Adrenal gland (tissue), 5 donors: ENCODE data around the gene SLC8B1.

Experiments
- CTCF ChIP-seq, 6 experiments: fragments of 450-650 bp in 4 of 6; fragments of 200-600 bp in 2 of 6; sonication (generic) in 1 of 6; IDR thresholded peaks; 1 replicate in 5 of 6; 2 replicates in 1 of 6; pipeline versions ENCODE4 v1.5.1 to v1.8.0; 2016 to 2021; ENCODE audit warnings: antibody characterized with exemption in 6 of 6, mild to moderate bottlenecking in 2 of 6, moderate library complexity in 1 of 6
- POLR2A ChIP-seq, 2 donors: fragments of 450-650 bp; IDR thresholded peaks; one replicate each; pipeline ENCODE4 v1.6.1; 2017; ENCODE audit warnings: antibody characterized with exemption in 2 of 2, mild to moderate bottlenecking in 2 of 2, moderate library complexity in 1 of 2
- donor health status: DM: no; HTN: no; CAD: no.

- TF ChIP-seq POLR2A (IDR thresholded peaks at IDR 0.05) (no peak), CTCF (IDR thresholded peaks at IDR 0.05) (no peak)
Observed at GRCh38 chr12:113330505-113330904, 4.4 kb downstream of the SLC8B1 start.
